GM21360 (cell line): Measurements from ENCODE around the gene TRPM3.
"Not testable (repeated sequence)": the region's sequence is repeated elsewhere in the genome, so short reads cannot be mapped to it uniquely, and the experiment has no call there.

Source experiments
- ATAC-seq: cut with Tn5 transposase; IDR thresholded peaks from one replicate; pipeline ENCODE4 v1.9.1; 2021; ENCODE audit warnings: mild to moderate bottlenecking, moderate library complexity; ENCODE audit not compliant: unreplicated experiment

Gene TRPM3

GRCh38 chr9:71001780-71002386 lies 119.5 kb downstream of the TRPM3 start:
- ATAC-seq = no peak

DNA sequence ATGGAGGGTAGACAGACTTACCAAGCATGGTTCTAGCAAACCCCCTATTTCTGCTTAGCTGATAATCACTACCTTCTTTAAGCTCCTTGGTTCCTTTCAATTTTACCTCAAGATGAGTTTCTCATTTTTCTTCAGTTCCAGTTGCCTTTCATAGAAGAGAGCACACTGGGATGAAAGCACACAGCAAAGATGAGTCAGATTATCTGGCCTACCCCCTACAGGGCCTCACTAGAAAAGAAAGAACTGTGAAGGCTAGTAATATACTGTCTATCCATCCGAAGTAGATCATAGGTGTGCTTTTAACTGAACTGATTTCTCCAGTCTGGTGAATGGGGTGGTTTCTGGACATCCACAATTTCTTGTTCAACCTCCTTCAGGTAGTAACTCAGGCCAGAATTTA lies 122.5 kb downstream of the TRPM3 start:
- no peak for ATAC-seq

GRCh38 chr9:70995511-70995910 lies 125.9 kb downstream of the TRPM3 start:
- no peak for ATAC-seq

- ATAC-seq = no peak
These were observed 126.8 kb downstream of the TRPM3 start for GRCh38 chr9:70994582-70994981.

DNA sequence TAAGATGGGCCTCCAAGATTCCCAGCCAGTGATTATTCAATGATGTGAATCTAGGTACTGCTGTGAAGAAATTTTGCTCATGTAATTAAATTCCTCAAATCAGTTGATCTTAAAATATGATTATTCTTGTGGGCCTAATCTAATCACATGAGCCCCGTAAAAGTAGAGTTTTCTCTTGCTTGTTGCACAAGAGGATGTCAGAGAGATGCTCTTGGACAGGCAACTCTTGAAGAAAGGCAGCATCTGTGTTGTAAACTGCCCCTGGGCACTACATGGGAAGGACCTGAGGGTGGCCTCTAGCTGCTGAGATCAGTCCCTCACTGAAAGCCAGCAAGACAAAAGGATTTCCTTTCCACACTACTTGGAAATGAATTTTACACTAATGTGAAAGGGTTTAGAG lies 132.9 kb downstream of the TRPM3 start:
- no peak for ATAC-seq

GRCh38 chr9:70987986-70988385 lies 133.4 kb downstream of the TRPM3 start:
- no peak for ATAC-seq

DNA sequence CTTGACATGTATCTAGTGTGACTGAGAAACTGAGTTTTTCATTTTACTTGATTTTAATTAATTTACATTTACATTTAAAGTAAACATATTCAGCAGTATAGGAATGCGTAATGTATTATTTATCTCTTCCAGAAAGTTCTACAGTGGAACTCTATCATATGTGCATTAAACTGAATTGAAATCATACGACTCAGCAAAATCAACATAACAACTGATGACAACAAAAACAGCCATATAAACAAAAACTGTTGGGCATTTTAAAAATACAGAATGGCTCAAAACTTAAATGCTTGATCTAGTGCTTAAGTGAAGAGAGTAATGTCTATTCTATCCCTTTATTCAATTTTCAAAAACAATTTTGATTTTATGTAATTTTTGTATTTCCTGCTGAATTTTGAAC lies 134.4 kb downstream of the TRPM3 start:
- no peak for ATAC-seq

GRCh38 chr9:70983723-70984295 lies 137.6 kb downstream of the TRPM3 start:
- ATAC-seq = no peak

- no peak for ATAC-seq
These were observed 140.1 kb downstream of the TRPM3 start for GRCh38 chr9:70981312-70981711.

DNA sequence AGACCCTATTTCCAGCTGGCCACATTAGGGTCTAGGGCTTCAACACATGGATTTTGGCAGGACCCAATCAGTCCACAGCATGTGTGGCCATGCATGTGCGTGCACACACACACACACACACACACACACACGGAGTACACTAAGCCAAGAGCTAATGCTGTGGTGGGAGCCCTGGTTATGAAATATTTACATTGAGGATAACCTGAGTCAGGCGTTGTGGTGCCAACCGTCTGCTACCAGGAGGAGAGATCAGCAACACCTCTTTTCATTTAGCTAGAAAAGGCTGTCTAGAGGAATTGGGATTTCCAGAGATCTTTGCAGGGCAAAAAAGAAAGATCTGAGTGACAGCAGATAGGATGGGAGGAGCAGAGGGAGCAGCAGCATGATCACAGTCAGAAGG lies 141.5 kb downstream of the TRPM3 start:
- no peak for ATAC-seq

DNA sequence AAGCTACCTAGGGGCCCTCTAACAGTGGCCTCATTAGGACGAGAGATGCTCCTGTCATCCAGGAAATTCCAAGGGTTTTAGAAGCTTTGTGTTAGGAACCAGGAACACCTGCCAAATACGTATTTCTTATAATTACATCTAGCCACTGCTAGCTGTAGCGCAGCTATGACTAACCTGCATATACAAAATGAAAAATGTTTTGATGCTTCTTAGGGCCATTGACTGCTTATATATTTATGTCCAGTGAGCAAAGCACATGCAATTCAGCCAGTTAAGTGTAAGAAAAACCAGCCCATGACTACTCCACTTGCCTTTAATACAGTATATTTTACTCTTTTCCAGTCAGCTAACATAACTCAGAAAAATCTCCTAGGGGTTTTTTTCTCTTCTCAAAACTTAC lies 143.3 kb downstream of the TRPM3 start:
- no peak for ATAC-seq

DNA sequence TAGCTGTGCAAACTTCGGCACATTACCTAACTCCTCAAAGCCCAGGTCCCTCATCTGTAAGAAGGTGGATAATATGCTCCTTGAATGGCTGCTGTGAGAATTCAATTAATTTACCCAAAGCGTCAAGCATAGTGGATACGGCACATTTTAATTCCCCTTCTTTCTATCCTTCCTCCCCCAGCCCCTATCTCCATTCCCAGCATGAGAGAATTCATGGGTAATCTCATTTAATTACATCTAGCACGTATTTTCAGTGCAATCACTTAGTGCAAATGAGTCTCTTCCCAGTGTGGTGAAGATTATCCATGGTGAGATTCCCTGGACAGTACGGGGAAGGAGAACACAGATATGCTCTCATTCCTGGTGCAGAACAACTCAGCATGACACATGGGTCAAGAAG lies 145.6 kb downstream of the TRPM3 start:
- no peak for ATAC-seq

GRCh38 chr9:70971723-70972122 lies 149.7 kb downstream of the TRPM3 start:
- ATAC-seq = no peak

DNA sequence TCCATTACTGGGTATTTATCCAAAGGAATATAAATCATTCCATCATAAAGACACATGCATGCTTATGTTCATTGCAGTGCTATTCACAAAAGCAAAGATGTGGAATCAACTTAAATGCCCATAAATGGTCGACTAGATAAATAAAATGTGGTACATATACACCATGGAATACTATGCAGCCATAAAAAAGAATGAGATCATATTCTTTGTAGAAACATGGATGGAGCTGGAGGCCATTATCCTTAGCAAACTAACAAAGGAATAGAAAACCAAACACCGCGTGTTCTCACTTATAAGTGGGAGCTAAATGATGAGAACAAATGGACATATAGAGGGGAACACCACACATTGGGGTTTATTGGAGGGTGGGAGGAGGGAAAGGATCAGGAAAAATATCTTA lies 155.0 kb downstream of the TRPM3 start:
- not testable (repeated sequence) for ATAC-seq

- no peak for ATAC-seq
These were observed 156.6 kb downstream of the TRPM3 start for GRCh38 chr9:70964861-70965260.

GRCh38 chr9:70963554-70963953 lies 157.9 kb downstream of the TRPM3 start:
- ATAC-seq = no peak

DNA sequence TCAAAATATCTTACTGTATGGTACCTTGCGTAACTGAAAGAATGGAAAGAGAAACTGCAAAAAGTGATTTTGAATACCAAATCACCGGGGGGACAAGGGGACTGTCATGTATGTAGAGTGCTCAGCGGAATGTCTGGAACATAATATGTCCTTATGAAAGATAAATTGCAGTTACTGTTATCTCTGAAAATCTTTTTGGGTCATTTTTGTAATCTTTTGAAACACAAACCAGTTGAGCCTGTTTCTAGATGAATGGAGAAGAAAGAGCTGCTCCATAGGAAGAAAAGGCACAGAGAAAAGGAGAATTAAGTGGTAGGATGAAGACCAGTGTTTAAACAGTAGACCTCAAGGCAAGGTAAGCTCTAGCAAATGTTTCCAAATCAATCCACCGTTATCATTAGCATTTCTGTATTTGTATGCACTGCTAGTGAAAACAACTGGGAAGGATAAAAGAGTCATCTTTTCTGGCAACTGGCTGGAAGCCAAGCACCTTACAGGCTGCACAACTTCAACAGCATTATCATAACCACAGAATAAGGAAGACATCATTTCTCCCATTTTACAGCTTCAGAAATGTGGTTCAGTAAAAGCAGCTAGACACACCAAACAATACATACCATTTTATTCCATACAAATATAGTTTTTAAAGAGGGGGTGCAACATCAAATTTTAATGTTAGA lies 158.5 kb downstream of the TRPM3 start:
- no peak for ATAC-seq

DNA sequence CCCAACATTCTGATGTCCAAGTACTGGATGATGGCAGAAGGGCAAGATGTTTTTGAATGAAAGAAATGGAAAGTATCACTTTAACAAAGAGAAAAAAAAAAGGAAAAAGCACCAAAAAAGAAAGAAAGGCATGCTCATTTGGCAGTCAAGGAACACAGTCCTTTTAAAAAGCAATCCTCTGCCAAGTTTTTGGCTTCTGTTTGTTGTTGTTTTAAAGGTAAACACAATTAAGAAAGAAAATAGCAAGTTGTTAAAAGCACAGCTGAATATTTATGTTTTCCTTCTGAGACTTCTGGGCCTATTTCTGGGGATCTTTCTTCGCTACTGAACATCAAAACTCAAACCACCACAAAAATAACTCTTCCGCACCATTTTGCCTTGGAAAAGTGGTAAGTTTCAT lies 162.1 kb downstream of the TRPM3 start:
- ATAC-seq = no peak

DNA sequence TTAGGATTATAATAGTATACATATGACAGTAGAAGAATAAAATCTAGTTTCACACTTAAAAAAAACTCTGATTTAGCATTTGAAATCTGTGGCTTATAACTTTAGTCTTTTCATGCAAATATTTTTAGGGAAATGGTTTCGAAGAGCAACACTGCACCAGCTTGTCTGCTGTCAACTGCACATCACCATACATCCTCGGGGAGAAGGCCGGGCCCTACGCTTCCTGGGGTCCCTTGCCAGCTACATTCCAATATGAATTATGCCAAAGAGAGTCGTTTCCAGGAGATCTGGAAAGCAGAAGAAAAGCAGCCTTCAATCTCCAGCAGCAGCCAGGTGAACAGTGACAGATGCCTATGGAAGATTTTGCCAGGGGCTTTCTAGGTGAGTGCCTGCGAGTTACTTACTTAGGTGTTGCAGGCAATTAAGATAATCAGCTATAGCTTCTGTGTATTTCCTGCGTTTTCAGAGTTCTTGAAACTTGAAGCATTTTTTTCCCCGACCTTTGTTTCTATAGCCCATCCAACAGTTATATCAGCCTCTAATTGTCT lies 166.8 kb downstream of the TRPM3 start:
- no peak for ATAC-seq

DNA sequence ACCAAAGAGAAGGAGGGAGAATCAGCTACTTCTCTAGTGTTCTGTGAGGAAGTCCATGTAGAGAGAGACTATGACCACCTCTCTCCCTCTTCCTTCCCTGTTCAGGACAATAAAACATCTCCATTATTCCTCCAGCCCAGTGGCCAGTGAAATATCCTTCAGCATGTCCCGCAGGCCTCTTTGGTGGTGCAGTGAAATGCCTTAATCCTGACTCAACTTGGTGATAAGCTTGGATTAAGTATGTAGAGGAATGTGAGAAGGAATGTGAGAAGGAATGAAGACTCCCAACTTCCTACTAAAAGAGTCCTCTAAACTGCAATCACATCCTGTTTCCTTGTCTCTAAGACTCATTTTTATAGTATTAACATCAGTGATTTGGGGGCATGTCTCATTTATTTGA lies 167.3 kb downstream of the TRPM3 start:
- no peak for ATAC-seq

DNA sequence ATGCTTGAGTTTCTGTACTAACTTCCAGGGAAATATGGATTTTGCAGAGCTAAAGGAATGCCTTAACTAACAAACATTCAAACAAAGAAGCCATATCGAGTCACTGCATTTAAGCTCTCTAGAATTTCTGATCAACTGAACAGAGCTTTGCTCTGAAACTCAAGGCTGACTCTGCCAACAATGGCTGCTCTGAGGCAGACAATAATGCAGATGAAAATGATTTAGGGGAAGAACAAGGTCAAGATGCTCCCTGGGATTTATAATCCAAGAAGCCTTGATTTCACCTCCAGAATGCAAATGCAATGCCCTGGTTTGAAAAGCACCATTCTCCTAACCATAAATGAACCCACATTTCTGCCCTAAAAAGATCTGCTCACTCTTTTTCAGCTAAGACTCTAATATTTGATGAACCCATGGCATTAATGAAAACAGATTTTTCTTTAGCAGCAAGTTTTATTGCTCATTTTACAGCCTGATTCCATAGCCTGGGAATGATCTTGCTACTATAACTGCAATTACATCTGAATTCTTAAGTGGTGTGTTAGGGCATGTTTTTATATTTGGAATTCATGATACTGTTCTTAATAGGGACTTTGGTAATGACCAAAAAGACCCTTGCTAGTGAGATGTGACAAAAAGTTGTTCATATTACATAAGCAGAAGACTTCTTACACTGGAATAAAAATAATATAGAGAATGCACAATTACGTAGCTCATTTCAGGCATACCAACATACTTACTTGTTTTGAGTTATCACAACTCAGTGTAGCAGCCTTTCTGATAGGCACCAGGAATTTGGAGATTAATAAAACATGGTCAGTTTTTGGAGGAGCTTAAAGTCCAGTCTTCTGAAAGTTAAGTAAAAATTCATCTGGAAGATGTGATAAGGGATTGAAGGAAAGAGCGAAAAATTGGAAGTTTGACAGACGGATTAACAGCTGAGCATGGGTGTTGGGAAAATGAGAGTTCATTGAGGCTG lies 169.4 kb downstream of the TRPM3 start:
- ATAC-seq = no peak
